Heart left ventricle (tissue), 16 donors: ENCODE results near the gene C11orf54. TPM values are rescaled to one million over a fixed set of nuclear protein-coding genes. Genes with fewer than 3 reads are reported as not detected.

Experiments used
- ATAC-seq, 4 donors: fragments of 200-7000 bp; cut with Tn5 transposase; one replicate each; pipeline ENCODE4 v1.9.1; 2020 to 2022; ENCODE audit warnings: moderate library complexity in 4 of 4, mild to moderate bottlenecking in 3 of 4, moderate number of reproducible peaks in 1 of 4
- DNase-seq, 5 donors: peaks; one replicate each; pipeline ENCODE4 v3.0.0-alpha.2; 2020
- H3K27ac ChIP-seq, 12 donors: fragments of 200-600 bp; sonication (generic) in 4 of 12; one replicate each; pipeline versions ENCODE4 v1.5.0 to v1.8.0; 2016 to 2022; ENCODE audit warnings: mild to moderate bottlenecking in 2 of 12
- H3K27me3 ChIP-seq, 9 donors: fragments of 200-600 bp; sonication (generic) in 2 of 9; one replicate each; pipeline versions ENCODE4 v1.5.1 to v1.8.0; 2016 to 2022; ENCODE audit warnings: mild to moderate bottlenecking in 3 of 9
- H3K36me3 ChIP-seq, 9 donors: fragments of 200-600 bp; sonication (generic) in 2 of 9; one replicate each; pipeline versions ENCODE4 v1.5.0 to v1.8.0; 2018 to 2022; ENCODE audit warnings: mild to moderate bottlenecking in 2 of 9
- H3K4me1 ChIP-seq, 12 donors: fragments of 200-600 bp; sonication (generic) in 4 of 12; one replicate each; pipeline versions ENCODE4 v1.5.0 to v1.8.0; 2016 to 2022; ENCODE audit warnings: mild to moderate bottlenecking in 3 of 12
- H3K4me3 ChIP-seq, 12 donors: fragments of 200-600 bp; sonication (generic) in 4 of 12; one replicate each; pipeline versions ENCODE4 v1.5.0 to v1.8.0; 2017 to 2022; ENCODE audit warnings: mild to moderate bottlenecking in 9 of 12, moderate library complexity in 4 of 12
- H3K9me3 ChIP-seq, 12 donors: fragments of 200-600 bp; sonication (generic) in 4 of 12; one replicate each; pipeline versions ENCODE4 v1.5.0 to v1.8.0; 2016 to 2022; ENCODE audit warnings: mild to moderate bottlenecking in 1 of 12
- CTCF ChIP-seq, 12 donors: fragments of 200-600 bp; sonication (generic) in 4 of 12; IDR thresholded peaks; one replicate each; pipeline versions ENCODE4 v1.5.0 to v1.8.0; 2018 to 2022; ENCODE audit warnings: antibody characterized with exemption in 12 of 12, mild to moderate bottlenecking in 5 of 12
- POLR2A ChIP-seq, 2 donors: fragments of 450-650 bp; IDR thresholded peaks; one replicate each; pipeline ENCODE4 v1.6.1; 2017; ENCODE audit warnings: antibody characterized with exemption in 2 of 2, mild to moderate bottlenecking in 2 of 2, moderate library complexity in 2 of 2
- WGBS, 4 donors: extraction: QIAGEN DNeasy Blood & Tissue Kit in 2 of 4; methylation state at CpG; one replicate each; pipeline versions ENCODE4 v1.1.5 to v1.1.7; 2013 to 2018; 5-methylcytosine and 5-hydroxymethylcytosine counted together
- intact Hi-C, 10 donors: fragments of 100-400 bp; cut with DNase I; formaldehyde crosslinking; loops; one replicate each; pipeline versions ENCODE4 v1.11.1 to v1.14.2; 2022
- polyA plus RNA-seq, 2 donors: library from polyadenylated mRNA; stranded (reverse); fragments of 200-250 nt; gene quantifications; one replicate each; pipeline ENCODE4 v1.2.3, GENCODE V29; 2013
- total RNA-seq, 9 donors: library from RNA; depleted of rRNA in 2 of 9; stranded (reverse); fragments of >200 nt in 2 of 9; fragmentation: NEBNext Ultra II Directional in 3 of 9; extraction: Animal tissue kit (Norgen Biotek cat#: 25700) in 3 of 9; gene quantifications; one replicate each; pipeline versions ENCODE4 v1.1.0 to v1.2.4, GENCODE V29; 2016 to 2023
- donor health status: ischemic (EF 13 %, LVEDD 7.1; RV severe dilation, severe dysfunction).
- donor health status: healthy with polysubstance abuse.
- donor health status: DM: no; HTN: yes; CAD: no.
- donor health status: DM: no; HTN: no; CAD: no.
- donor health status: ischemic (EF 25% LVEDD 6.9; RV normal size, moderate dysfunction).
- donor health status: ischemic (EF 25% LVEDD 5.7; RV mildly dilated, moderate dysfunction).
- donor health status: healthy.
- donor health status: DM: yes; HTN: yes; CAD: no.
- donor health status: ischemic (EF 35%, LVEDD 5.7; RV mildly dilated, moderate dysfunction).
- donor health status: nonischemic (EF 11% LVEDD 7.7; RV severe dilation, severe dysfunction).
- donor health status: DM: yes; HTN: yes; CAD: no.
- donor health status: PGD.
- donor health status: ischemic (EF 29% LVEDD 5.4; RV normal size, mild dysfunction).
- donor health status: nonischemic (EF 23%, LVEDD 6.1; RV moderate dilation, normal function).

Gene C11orf54
- total and polyA plus RNA-seq, 11 donors = 17.2 to 46.2 (median 26.0) TPM

- ATAC-seq (no peak), DNase-seq (no peak)
- H3K27ac ChIP-seq = no peak overlapping the region
- H3K4me1 ChIP-seq = peaks cover 0 to 12% (median 0%) of the 10 kb centered on the region in 12 donors
- intact Hi-C loops = loop anchor here in 1 of 10 donors (5.0 kb wide), 1 partner anchor 62 kb away; no protein-coding TSS in a partner anchor
- whole genome bisulfite sequencing, 4 donors = 88 to 89% (median 89%) methylated on average over 5 of the region's 5 CpGs
- H3K9me3 ChIP-seq = no peaks in the 10 kb centered on the region
- H3K4me3 ChIP-seq = no peak overlapping the region
- no peaks in the 10 kb centered on the region for H3K27me3 ChIP-seq
- peaks cover 0 to 100% (median 100%) of the 10 kb centered on the region in 9 donors for H3K36me3 ChIP-seq
- TF ChIP-seq POLR2A (IDR thresholded peaks at IDR 0.05) = no peak
- TF ChIP-seq CTCF (IDR thresholded peaks at IDR 0.05) = no peak
Measured at GRCh38 chr11:93730108-93731107, 11.1 kb upstream of the C11orf54 start.

GRCh38 chr11:93732237-93732892, 9.1 kb upstream of the C11orf54 start:
- Histone ChIP-seq H3K9me3 (no peaks in the 10 kb centered on the region), H3K4me3 (no peak overlapping the region), H3K27ac (no peak overlapping the region), H3K27me3 (no peaks in the 10 kb centered on the region), H3K4me1 (peaks cover 0 to 26% (median 1%) of the 10 kb centered on the region in 12 donors), H3K36me3 (peaks cover 0 to 100% (median 100%) of the 10 kb centered on the region in 9 donors)
- intact Hi-C loops = loop anchor here in 1 of 10 donors (5.0 kb wide), 1 partner anchor 60 kb away; no protein-coding TSS in a partner anchor
- no peak for DNase-seq
- WGBS, 4 donors = 80 to 87% (median 85%) methylated on average over 4 of the region's 4 CpGs
- ATAC-seq = no peak
- TF ChIP-seq POLR2A (IDR thresholded peaks at IDR 0.05) = no peak
- TF ChIP-seq CTCF (IDR thresholded peaks at IDR 0.05) = no peak

GRCh38 chr11:93733474-93733873, 8.0 kb upstream of the C11orf54 start:
- no peak overlapping the region for H3K4me3 ChIP-seq
- H3K36me3 ChIP-seq = peaks cover 0 to 100% (median 100%) of the 10 kb centered on the region in 9 donors
- intact Hi-C loops = loop anchor here in 1 of 10 donors (5.0 kb wide), 1 partner anchor 59 kb away; no protein-coding TSS in a partner anchor
- 70 to 75% (median 73%) methylated on average over 6 of the region's 6 CpGs for WGBS, 4 donors
- H3K4me1 ChIP-seq = peaks cover 0 to 37% (median 10%) of the 10 kb centered on the region in 12 donors
- ATAC-seq (no peak), DNase-seq (no peak)
- H3K27ac ChIP-seq = no peak overlapping the region
- no peak for TF ChIP-seq POLR2A (IDR thresholded peaks at IDR 0.05)
- no peak for TF ChIP-seq CTCF (IDR thresholded peaks at IDR 0.05)
- H3K9me3 ChIP-seq = no peaks in the 10 kb centered on the region
- no peaks in the 10 kb centered on the region for H3K27me3 ChIP-seq
